CD4-positive, alpha-beta T cell (primary cell): ENCODE data around the gene AP1M2. TPM values are rescaled to one million over a fixed set of nuclear protein-coding genes. Genes with fewer than 3 reads are reported as not detected.
"Not testable (repeated sequence)": the region's sequence is repeated elsewhere in the genome, so short reads cannot be mapped to it uniquely, and the experiment has no call there.

Experiments used
- ATAC-seq: fragments of 200-7000 bp; cut with Tn5 transposase; one replicate; pipeline ENCODE4 v1.10.0; 2022; ENCODE audit warnings: mild to moderate bottlenecking; ENCODE audit not compliant: poor library complexity
- CTCF ChIA-PET: fragments of 350-600 bp; sonication (Branson Sonifier 250); formaldehyde crosslinking; loops from one replicate; lab custom pipeline; 2021; ENCODE audit warnings: antibody characterized with exemption, inconsistent platforms; lab: Charles Lee
- POLR2A ChIA-PET: fragments of 350-600 bp; sonication (Branson Sonifier 250); formaldehyde crosslinking; loops from one replicate; lab custom pipeline; 2021; ENCODE audit warnings: antibody characterized with exemption, inconsistent platforms; lab: Charles Lee
- DNase-seq, 14 experiments: peaks; one replicate each; pipeline ENCODE4 v3.0.0-alpha.2; 2013 to 2020; ENCODE audit warnings: mixed read lengths in 2 of 14
- H3K27ac ChIP-seq, 2 donors: one replicate each; pipeline versions ENCODE4 v1.5.1 to v1.7.0; 2013; ENCODE audit warnings: low read length in 2 of 2, low read depth in 1 of 2, mild to moderate bottlenecking in 1 of 2
- H3K27me3 ChIP-seq, 2 experiments: 1 replicate in 1 of 2; 2 replicates in 1 of 2; pipeline versions ENCODE4 v1.6.1 to v1.7.0; 2013; ENCODE audit warnings: low read length in 2 of 2, control low read depth in 1 of 2, mild to moderate bottlenecking in 1 of 2, moderate library complexity in 1 of 2; ENCODE audit not compliant: insufficient read depth in 2 of 2, control insufficient read depth in 1 of 2
- H3K36me3 ChIP-seq: one replicate; pipeline ENCODE4 v1.6.1; 2013; ENCODE audit warnings: low read length, control low read depth; ENCODE audit not compliant: insufficient read depth
- H3K4me1 ChIP-seq: one replicate; pipeline ENCODE4 v1.6.1; 2013; ENCODE audit warnings: low read length, control low read depth; ENCODE audit not compliant: insufficient read depth
- H3K4me3 ChIP-seq: one replicate; pipeline ENCODE4 v1.5.1; 2013; ENCODE audit warnings: mild to moderate bottlenecking, low read length, moderate library complexity
- H3K9me3 ChIP-seq, 2 experiments: 1 replicate in 1 of 2; 2 replicates in 1 of 2; pipeline versions ENCODE4 v1.6.1 to v1.7.0; 2013; ENCODE audit warnings: low read length in 2 of 2, mild to moderate bottlenecking in 2 of 2, control low read depth in 1 of 2, moderate library complexity in 1 of 2; ENCODE audit not compliant: control insufficient read depth in 1 of 2, insufficient read depth in 1 of 2
- H3K27ac Mint-ChIP-seq: one replicate; pipeline ENCODE4 v1.8.0; 2020; ENCODE audit warnings: mixed read lengths
- H3K27me3 Mint-ChIP-seq: one replicate; pipeline ENCODE4 v1.8.0; 2021; ENCODE audit warnings: mixed read lengths
- H3K36me3 Mint-ChIP-seq: one replicate; pipeline ENCODE4 v1.8.0; 2021; ENCODE audit warnings: low read depth, mixed read lengths
- H3K4me1 Mint-ChIP-seq: one replicate; pipeline ENCODE4 v1.8.0; 2021; ENCODE audit warnings: low read depth, mixed read lengths
- H3K4me3 Mint-ChIP-seq: one replicate; pipeline ENCODE4 v1.8.0; 2020; ENCODE audit warnings: mild to moderate bottlenecking, mixed read lengths
- H3K9me3 Mint-ChIP-seq: one replicate; pipeline ENCODE4 v1.8.0; 2020; ENCODE audit warnings: mixed read lengths
- intact Hi-C, 2 experiments: fragments of 100-400 bp; cut with DNase I in 1 of 2; cut with micrococcal nuclease in 1 of 2; formaldehyde crosslinking; loops; one replicate each; pipeline versions ENCODE4 v1.15.1 to v1.9.0; 2023 to 2025; cut with DNase I, micrococcal nuclease
- total RNA-seq, 174 experiments: library from RNA in 2 of 174; stranded (reverse) in 2 of 174; gene quantifications; one replicate each; pipeline ENCODE4 v1.2.3 and lab custom pipeline; 2021 to 2026
- TF ChIP-seq, protein P1 (sequence below): fragments of 200-600 bp; IDR thresholded peaks from one replicate; pipeline ENCODE4 v1.8.0; 2022; ENCODE audit warnings: antibody characterized with exemption, mild to moderate bottlenecking

AP1M2 gene
- total RNA-seq, 2 experiments from 2014 or later, result 0.77 TPM; not detected in 1

DNA sequence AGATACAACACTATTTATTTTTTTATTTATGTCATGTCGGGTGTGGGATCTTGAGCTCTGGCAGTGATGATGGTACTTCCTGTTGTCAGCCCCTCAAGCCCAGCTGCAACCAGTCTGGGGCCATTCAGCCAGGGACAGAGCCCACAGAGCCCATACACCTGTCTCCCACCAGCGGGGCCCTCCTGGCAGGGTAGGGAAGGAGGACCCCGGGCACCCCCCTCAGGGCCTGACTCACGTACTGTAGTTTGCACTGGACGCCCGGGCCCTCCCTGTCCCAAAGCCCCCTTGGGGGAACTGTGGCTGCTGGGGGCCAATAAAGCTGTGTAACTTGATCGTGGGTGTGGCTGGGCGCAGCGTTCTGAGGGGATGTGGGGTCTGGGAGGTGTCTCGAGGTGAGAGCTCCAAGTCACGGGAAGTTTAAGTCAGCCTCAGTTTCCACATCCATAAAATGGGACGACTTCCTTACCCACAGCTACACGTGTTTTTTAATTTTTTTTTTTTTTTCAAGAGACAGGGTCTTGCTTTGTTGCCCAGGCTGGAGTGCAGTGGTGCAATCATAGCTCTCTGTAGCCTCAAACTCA, 33.9 kb downstream of the AP1M2 start:
- no peaks in the 10 kb centered on the region for H3K27me3 ChIP-seq
- DNase-seq, result peak in 2 of 14 experiments; percentile 27 to 30
- Mint-ChIP-seq H3K4me1 (peaks cover 45% of the 10 kb centered on the region), H3K27ac (peak overlapping the region; percentile 85), H3K27me3 (no peaks in the 10 kb centered on the region), H3K4me3 (peak overlapping the region; percentile 69), H3K9me3 (no peaks in the 10 kb centered on the region), H3K36me3 (peaks cover 84% of the 10 kb centered on the region)
- H3K27ac ChIP-seq, result peak overlapping the region; percentile 57 to 69
- TF ChIP-seq, protein P1, sequence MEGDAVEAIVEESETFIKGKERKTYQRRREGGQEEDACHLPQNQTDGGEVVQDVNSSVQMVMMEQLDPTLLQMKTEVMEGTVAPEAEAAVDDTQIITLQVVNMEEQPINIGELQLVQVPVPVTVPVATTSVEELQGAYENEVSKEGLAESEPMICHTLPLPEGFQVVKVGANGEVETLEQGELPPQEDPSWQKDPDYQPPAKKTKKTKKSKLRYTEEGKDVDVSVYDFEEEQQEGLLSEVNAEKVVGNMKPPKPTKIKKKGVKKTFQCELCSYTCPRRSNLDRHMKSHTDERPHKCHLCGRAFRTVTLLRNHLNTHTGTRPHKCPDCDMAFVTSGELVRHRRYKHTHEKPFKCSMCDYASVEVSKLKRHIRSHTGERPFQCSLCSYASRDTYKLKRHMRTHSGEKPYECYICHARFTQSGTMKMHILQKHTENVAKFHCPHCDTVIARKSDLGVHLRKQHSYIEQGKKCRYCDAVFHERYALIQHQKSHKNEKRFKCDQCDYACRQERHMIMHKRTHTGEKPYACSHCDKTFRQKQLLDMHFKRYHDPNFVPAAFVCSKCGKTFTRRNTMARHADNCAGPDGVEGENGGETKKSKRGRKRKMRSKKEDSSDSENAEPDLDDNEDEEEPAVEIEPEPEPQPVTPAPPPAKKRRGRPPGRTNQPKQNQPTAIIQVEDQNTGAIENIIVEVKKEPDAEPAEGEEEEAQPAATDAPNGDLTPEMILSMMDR, result no peak
- peaks cover 72% of the 10 kb centered on the region for H3K4me1 ChIP-seq
- H3K36me3 ChIP-seq, result peaks cover 78% of the 10 kb centered on the region
- ChIA-PET CTCF (interaction anchor here (0.6 to 1.4 kb wide), 10 partner anchors 11 to 284 kb away, joined by 3 to 7 read pairs (median 3); partner anchors contain the start of genes CDKN2D, DNM2 and KRI1), POLR2A (interaction anchor here (0.6 to 6.7 kb wide), 6 partner anchors 10 to 91 kb away, joined by 3 to 81 read pairs (median 5); partner anchors contain the start of genes ATG4D, CDKN2D and KRI1)
- peaks cover 0 to 5% of the 10 kb centered on the region in 2 experiments for H3K9me3 ChIP-seq
- peak; percentile 12 for ATAC-seq
- no peak overlapping the region for H3K4me3 ChIP-seq
- intact Hi-C loops, result no loop called here

DNA sequence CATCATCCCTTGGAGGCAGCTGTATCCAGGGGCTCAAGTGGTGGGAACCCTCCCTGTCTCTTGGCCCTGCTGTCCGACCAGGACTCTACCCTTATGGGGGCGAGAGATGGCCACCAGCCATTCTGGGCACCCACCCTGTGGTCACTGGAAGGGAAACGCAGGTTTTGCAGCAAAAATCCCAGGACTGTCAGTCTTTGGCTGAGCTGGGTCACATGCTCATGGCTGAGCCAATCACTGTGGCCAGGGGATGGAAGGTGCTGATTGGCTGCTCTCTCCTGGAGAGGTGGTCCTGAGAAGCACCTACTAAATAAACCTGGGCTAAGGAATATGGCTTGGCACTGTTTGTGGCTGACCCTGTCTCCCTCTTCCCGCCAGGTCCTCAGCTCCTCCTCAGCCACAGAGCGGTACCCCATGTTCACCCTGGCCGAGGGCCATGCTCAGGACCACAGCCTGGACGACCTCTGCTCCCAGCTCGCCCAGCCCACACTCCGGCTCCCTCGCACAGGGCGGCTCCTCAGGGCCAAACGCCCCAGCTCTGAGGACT, 34.5 kb downstream of the AP1M2 start:
- H3K36me3 ChIP-seq, result peaks cover 74% of the 10 kb centered on the region
- ATAC-seq (peak; percentile 25), DNase-seq (peak in 1 of 14 experiments; percentile 30)
- Mint-ChIP-seq H3K4me3 (no peak overlapping the region), H3K36me3 (peaks cover 81% of the 10 kb centered on the region), H3K9me3 (no peaks in the 10 kb centered on the region), H3K27ac (peak overlapping the region; percentile 85), H3K4me1 (peaks cover 45% of the 10 kb centered on the region), H3K27me3 (no peaks in the 10 kb centered on the region)
- intact Hi-C loops, result no loop called here
- POLR2A ChIA-PET, result interaction anchor here (0.6 to 6.7 kb wide), 4 partner anchors 10 to 23 kb away, joined by 3 to 81 read pairs (median 10); partner anchors contain the start of genes CDKN2D and KRI1
- H3K4me1 ChIP-seq, result peaks cover 69% of the 10 kb centered on the region
- H3K9me3 ChIP-seq, result peaks cover 0 to 5% of the 10 kb centered on the region in 2 experiments
- TF ChIP-seq, protein P1, result no peak
- no peaks in the 10 kb centered on the region for H3K27me3 ChIP-seq
- no peak overlapping the region for H3K4me3 ChIP-seq
- H3K27ac ChIP-seq, result peak overlapping the region; percentile 57 to 69
- CTCF ChIA-PET, result interaction anchor here (0.8 to 1.4 kb wide), 6 partner anchors 20 to 165 kb away, joined by 3 to 7 read pairs (median 4); partner anchors contain the start of gene DNM2

DNA sequence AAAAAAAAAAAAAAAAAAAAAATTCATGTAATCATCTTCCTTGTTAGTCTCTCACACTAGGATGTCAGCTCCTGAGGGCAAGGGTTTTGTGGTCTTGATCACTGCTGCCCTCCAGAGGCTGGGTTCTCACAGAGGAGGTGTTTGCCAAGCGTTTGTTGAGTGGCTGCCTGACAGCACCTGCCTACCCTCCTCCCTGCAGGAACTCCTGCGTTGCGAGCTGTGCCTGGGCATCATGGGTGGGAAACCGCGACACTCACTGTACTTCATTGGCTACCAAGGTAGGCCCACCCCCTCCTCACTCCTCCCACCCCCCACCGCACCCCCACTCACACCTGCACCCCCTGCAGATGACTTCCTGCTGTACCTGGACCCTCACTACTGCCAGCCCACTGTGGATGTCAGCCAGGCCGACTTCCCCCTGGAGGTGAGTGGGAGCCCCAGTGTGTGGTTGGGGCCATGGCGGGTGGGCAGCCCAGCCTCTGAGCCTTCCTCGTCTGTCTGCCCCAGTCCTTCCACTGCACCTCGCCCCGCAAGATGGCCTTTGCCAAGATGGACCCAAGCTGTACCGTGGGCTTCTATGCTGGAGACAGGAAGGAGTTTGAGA, 35.3 kb downstream of the AP1M2 start:
- peaks cover 45% of the 10 kb centered on the region for H3K4me1 Mint-ChIP-seq
- no peaks in the 10 kb centered on the region for H3K9me3 Mint-ChIP-seq
- Histone ChIP-seq H3K27me3 (no peaks in the 10 kb centered on the region), H3K4me1 (peaks cover 65% of the 10 kb centered on the region), H3K4me3 (no peak overlapping the region), H3K9me3 (peaks cover 0 to 5% of the 10 kb centered on the region in 2 experiments), H3K36me3 (peaks cover 76% of the 10 kb centered on the region), H3K27ac (peak overlapping the region in 1 of 2 donors; percentile 57)
- peak in 7 of 14 experiments; percentile 33 to 74 (median 44) for DNase-seq
- intact Hi-C loops, result no loop called here
- TF ChIP-seq, protein P1, result no peak
- H3K4me3 Mint-ChIP-seq, result no peak overlapping the region
- no peaks in the 10 kb centered on the region for H3K27me3 Mint-ChIP-seq
- CTCF ChIA-PET, result interaction anchor here (0.6 to 0.8 kb wide), 2 partner anchors 42 to 48 kb away, joined by 3 read pairs; no protein-coding TSS in a partner anchor
- peak overlapping the region; percentile 42 for H3K27ac Mint-ChIP-seq
- POLR2A ChIA-PET, result interaction anchor here (0.7 to 6.7 kb wide), 3 partner anchors 9 to 15 kb away, joined by 3 to 81 read pairs (median 17); partner anchors contain the start of genes CDKN2D and KRI1
- no peak for ATAC-seq
- H3K36me3 Mint-ChIP-seq, result peaks cover 85% of the 10 kb centered on the region

DNA sequence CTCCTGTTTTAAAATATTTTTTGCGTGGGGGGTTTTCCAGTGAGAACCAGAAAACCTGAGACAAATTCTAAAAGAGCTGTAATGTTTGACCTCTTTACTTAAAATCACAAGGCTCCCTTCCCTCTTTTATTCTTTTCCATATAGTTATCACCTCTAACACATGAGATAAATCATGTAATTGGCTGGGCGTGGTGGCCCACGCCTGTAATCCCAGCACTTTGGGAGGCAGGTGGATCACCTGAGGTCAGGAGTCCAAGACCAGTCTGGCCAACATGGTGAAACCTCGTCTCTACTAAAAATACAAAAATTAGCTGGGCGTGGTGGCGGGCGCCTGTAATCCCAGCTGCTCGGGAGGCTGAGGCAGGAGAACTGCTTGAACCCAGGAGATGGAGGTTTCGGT, 36.1 kb downstream of the AP1M2 start:
- ChIA-PET CTCF (interaction anchor here (0.6 to 0.8 kb wide), 2 partner anchors 42 to 47 kb away, joined by 3 read pairs; no protein-coding TSS in a partner anchor), POLR2A (interaction anchor here (0.5 to 6.7 kb wide), 3 partner anchors 8 to 45 kb away, joined by 3 to 81 read pairs (median 4); partner anchors contain the start of genes CDKN2D and KRI1)
- peaks cover 59% of the 10 kb centered on the region for H3K4me1 ChIP-seq
- DNase-seq, H3K27me3 Mint-ChIP-seq, ATAC-seq, H3K27ac ChIP-seq, H3K4me3 ChIP-seq, H3K9me3 Mint-ChIP-seq, H3K27me3 ChIP-seq, H3K9me3 ChIP-seq, intact Hi-C loops, H3K4me3 Mint-ChIP-seq: not testable (repeated sequence)
- H3K27ac Mint-ChIP-seq, result peak overlapping the region; percentile 18
- H3K36me3 ChIP-seq, result peaks cover 71% of the 10 kb centered on the region
- peaks cover 43% of the 10 kb centered on the region for H3K4me1 Mint-ChIP-seq
- peaks cover 82% of the 10 kb centered on the region for H3K36me3 Mint-ChIP-seq
